ENCODE results near the gene SOWAHA. TPM values are rescaled to one million over a fixed set of nuclear protein-coding genes. Genes with fewer than 3 reads are reported as not detected.

SOWAHA gene
- total RNA-seq, 1 donor, result not detected

- TF ChIP-seq CTCF (IDR thresholded peaks at IDR 0.05; ENCODE audit: insufficient read depth, low read length), result no peak
- no peak for DNase-seq (ENCODE audit: low read depth)
- H3K4me3 ChIP-seq (ENCODE audit: low read depth, low read length), result no peak overlapping the region
These were observed 39.3 kb upstream of the SOWAHA start for GRCh38 chr5:132773601-132774355.

GRCh38 chr5:132774406-132774805 lies 38.7 kb upstream of the SOWAHA start:
- H3K4me3 ChIP-seq (ENCODE audit: low read depth, low read length), result peak overlapping the region; percentile 23
- TF ChIP-seq CTCF (IDR thresholded peaks at IDR 0.05; ENCODE audit: insufficient read depth, low read length), result no peak
- no peak for DNase-seq (ENCODE audit: low read depth)

GRCh38 chr5:132774896-132775295 lies 38.2 kb upstream of the SOWAHA start:
- peak; percentile 72 for DNase-seq (ENCODE audit: low read depth)
- no peak for TF ChIP-seq CTCF (IDR thresholded peaks at IDR 0.05; ENCODE audit: insufficient read depth, low read length)
- H3K4me3 ChIP-seq (ENCODE audit: low read depth, low read length), result peak overlapping the region; percentile 81

- H3K4me3 ChIP-seq (ENCODE audit: low read depth, low read length), result peak overlapping the region; percentile 81
- DNase-seq (ENCODE audit: low read depth), result peak; percentile 30
These were observed 37.6 kb upstream of the SOWAHA start for GRCh38 chr5:132775476-132775961.

GRCh38 chr5:132776131-132776937 lies 36.8 kb upstream of the SOWAHA start:
- H3K4me3 ChIP-seq (ENCODE audit: low read depth, low read length), result peak overlapping the region; percentile 81
- TF ChIP-seq CTCF (IDR thresholded peaks at IDR 0.05; ENCODE audit: insufficient read depth, low read length), result no peak
- DNase-seq (ENCODE audit: low read depth), result peak; percentile 47

More at GRCh38 chr5:132775476-132775961, 37.6 kb upstream of the SOWAHA start:
- no peak for TF ChIP-seq CTCF (IDR thresholded peaks at IDR 0.05; ENCODE audit: insufficient read depth, low read length)

- no peak for DNase-seq (ENCODE audit: low read depth)
- no peak for TF ChIP-seq CTCF (IDR thresholded peaks at IDR 0.05; ENCODE audit: insufficient read depth, low read length)
- H3K4me3 ChIP-seq (ENCODE audit: low read depth, low read length), result peak overlapping the region; percentile 81
These were observed 36.2 kb upstream of the SOWAHA start for GRCh38 chr5:132776938-132777208.

All from fibroblast of the aortic adventitia (primary cell).